DOHH2 (cell line): Measurements from ENCODE around the gene LENG1.

ENCODE experiments used
- H3F3A ChIP-seq: fragments of 200-600 bp; sonication (generic), shearing (Covaris generic); 2 replicates; pipeline ENCODE4 v1.6.0; 2016; ENCODE audit warnings: antibody characterized with exemption, mild to moderate bottlenecking; ENCODE audit not compliant: control insufficient read depth, insufficient read depth
- H3K27ac ChIP-seq: fragments of 200-600 bp; sonication (generic); 2 replicates; pipeline ENCODE4 v1.5.1; 2014; ENCODE audit warnings: low read depth, mild to moderate bottlenecking, low read length, moderate library complexity
- H3K27me3 ChIP-seq: fragments of 200-600 bp; sonication (generic); 2 replicates; pipeline ENCODE4 v1.6.1; 2014; ENCODE audit warnings: mild to moderate bottlenecking, low read length, mixed read lengths; ENCODE audit not compliant: control insufficient read depth
- H3K36me3 ChIP-seq: fragments of 200-600 bp; sonication (generic); 2 replicates; pipeline ENCODE4 v1.6.1; 2014; ENCODE audit warnings: mild to moderate bottlenecking, low read length, moderate library complexity, mixed read lengths; ENCODE audit not compliant: control insufficient read depth
- H3K4me1 ChIP-seq: fragments of 200-600 bp; sonication (generic); 2 replicates; pipeline ENCODE4 v1.6.1; 2014; ENCODE audit warnings: mild to moderate bottlenecking, low read length, mixed read lengths; ENCODE audit not compliant: control insufficient read depth
- H3K4me2 ChIP-seq: fragments of 200-600 bp; sonication (generic); 2 replicates; pipeline ENCODE4 v1.6.0; 2014; ENCODE audit warnings: mild to moderate bottlenecking, low read length, moderate library complexity
- H3K4me3 ChIP-seq: fragments of 200-600 bp; sonication (generic); 2 replicates; pipeline ENCODE4 v1.5.1; 2014; ENCODE audit warnings: mild to moderate bottlenecking, low read length, mixed read lengths
- H3K79me2 ChIP-seq: fragments of 200-600 bp; sonication (generic); 2 replicates; pipeline ENCODE4 v1.6.1; 2014; ENCODE audit warnings: mild to moderate bottlenecking, low read length, mixed read lengths; ENCODE audit not compliant: control insufficient read depth
- H3K9me2 ChIP-seq: fragments of 200-600 bp; sonication (generic); replicated peaks from 2 replicates; pipeline ENCODE4 v1.6.1; 2014; ENCODE audit warnings: mild to moderate bottlenecking, low read length, mixed read lengths; ENCODE audit not compliant: control insufficient read depth
- H3K9me3 ChIP-seq: fragments of 200-600 bp; sonication (generic); 2 replicates; pipeline ENCODE4 v1.6.1; 2014; ENCODE audit warnings: antibody characterized with exemption, low read length, mixed read lengths; ENCODE audit not compliant: control insufficient read depth, insufficient read depth
- H4K20me1 ChIP-seq: fragments of 200-600 bp; sonication (generic); 2 replicates; pipeline ENCODE4 v1.6.0; 2014; ENCODE audit warnings: low read depth, mild to moderate bottlenecking, antibody characterized with exemption, low read length, moderate library complexity; ENCODE audit not compliant: control insufficient read depth, insufficient read depth
- CTCF ChIP-seq: fragments of 200-600 bp; sonication (generic); IDR thresholded peaks from one replicate; pipeline ENCODE4 v1.5.1; 2014; ENCODE audit warnings: antibody characterized with exemption, mild to moderate bottlenecking, low read depth, low read length; ENCODE audit not compliant: poor library complexity, severe bottlenecking
- EZH2phosphoT487 ChIP-seq: fragments of 200-600 bp; sonication (generic); IDR thresholded peaks from 2 replicates; pipeline ENCODE4 v1.6.1; 2017; ENCODE audit warnings: borderline replicate concordance, mild to moderate bottlenecking, antibody characterized with exemption, low read length, moderate library complexity, mixed read lengths

The LENG1 gene

GRCh38 chr19:54204767-54205468, 45.4 kb upstream of the LENG1 start:
- H3K79me2 ChIP-seq, result peaks cover 82% of the 10 kb centered on the region
- H3K4me3 ChIP-seq, result peak overlapping the region; percentile 25
- H3K9me3 ChIP-seq, result no peaks in the 10 kb centered on the region

GRCh38 chr19:54203151-54203611, 43.7 kb upstream of the LENG1 start:
- Histone ChIP-seq H3K36me3 (peaks cover 75% of the 10 kb centered on the region), H3K4me1 (peaks cover 53% of the 10 kb centered on the region), H3K4me3 (peak overlapping the region; percentile 84), H3F3A (peaks cover 65% of the 10 kb centered on the region), H3K4me2 (peak overlapping the region; percentile 91), H3K79me2 (peaks cover 78% of the 10 kb centered on the region), H4K20me1 (peaks cover 53% of the 10 kb centered on the region), H3K27ac (peak overlapping the region; percentile 89; the same call in 1 of the 2 replicates), H3K9me3 (no peaks in the 10 kb centered on the region), H3K27me3 (no peaks in the 10 kb centered on the region), H3K9me2 (no peaks in the 10 kb centered on the region)
- TF ChIP-seq EZH2phosphoT487 (no peak), CTCF (no peak)

More at GRCh38 chr19:54204767-54205468, 45.4 kb upstream of the LENG1 start:
- H3K4me2 ChIP-seq, result peak overlapping the region; percentile 91
- H3K9me2 ChIP-seq, result no peaks in the 10 kb centered on the region
- H3K27me3 ChIP-seq, result no peaks in the 10 kb centered on the region
- peaks cover 47% of the 10 kb centered on the region for H3K4me1 ChIP-seq
- H3K36me3 ChIP-seq, result peaks cover 92% of the 10 kb centered on the region
- peaks cover 78% of the 10 kb centered on the region for H3F3A ChIP-seq
- TF ChIP-seq EZH2phosphoT487, result no peak
- H4K20me1 ChIP-seq, result peaks cover 53% of the 10 kb centered on the region
- no peak overlapping the region for H3K27ac ChIP-seq

GRCh38 chr19:54201980-54202379, 42.5 kb upstream of the LENG1 start:
- Histone ChIP-seq H3K27me3 (no peaks in the 10 kb centered on the region), H3K9me3 (no peaks in the 10 kb centered on the region), H3K4me3 (peak overlapping the region; percentile 84), H4K20me1 (peaks cover 52% of the 10 kb centered on the region), H3K4me2 (peak overlapping the region; percentile 91), H3K36me3 (peaks cover 63% of the 10 kb centered on the region), H3K9me2 (no peaks in the 10 kb centered on the region), H3F3A (peaks cover 59% of the 10 kb centered on the region), H3K4me1 (peaks cover 53% of the 10 kb centered on the region), H3K27ac (peak overlapping the region; percentile 89), H3K79me2 (peaks cover 76% of the 10 kb centered on the region)
- no peak for TF ChIP-seq EZH2phosphoT487
- no peak for TF ChIP-seq CTCF

GRCh38 chr19:54201172-54201701, 41.7 kb upstream of the LENG1 start:
- H3K4me3 ChIP-seq, result peak overlapping the region; percentile 84
- no peaks in the 10 kb centered on the region for H3K9me3 ChIP-seq
- peak overlapping the region; percentile 89 for H3K27ac ChIP-seq
- H3K79me2 ChIP-seq, result peaks cover 69% of the 10 kb centered on the region
- H3K4me1 ChIP-seq, result peaks cover 47% of the 10 kb centered on the region
- peak overlapping the region; percentile 91 for H3K4me2 ChIP-seq
- H3K9me2 ChIP-seq, result no peaks in the 10 kb centered on the region
- H3K36me3 ChIP-seq, result peaks cover 56% of the 10 kb centered on the region
- peaks cover 44% of the 10 kb centered on the region for H4K20me1 ChIP-seq
- H3K27me3 ChIP-seq, result no peaks in the 10 kb centered on the region
- TF ChIP-seq EZH2phosphoT487 (no peak), CTCF (no peak)
- peaks cover 52% of the 10 kb centered on the region for H3F3A ChIP-seq
